Neural progenitor cell (in vitro differentiated cells): ENCODE results near the gene TFDP1. TPM values are rescaled to one million over a fixed set of nuclear protein-coding genes. Genes with fewer than 3 reads are reported as not detected.

Experiments used
- DNase-seq: peaks from one replicate; pipeline ENCODE4 v3.0.0-alpha.2; 2016; ENCODE audit warnings: low spot score
- H2AFZ ChIP-seq: fragments of 200-600 bp; sonication (generic); replicated peaks from 2 replicates; pipeline ENCODE4 v1.6.1; 2016; ENCODE audit warnings: antibody characterized with exemption
- H3F3A ChIP-seq: fragments of 200-600 bp; sonication (generic); 2 replicates; pipeline ENCODE4 v1.6.1; 2016; ENCODE audit warnings: antibody characterized with exemption, low read depth
- H3K27ac ChIP-seq: fragments of 200-600 bp; sonication (generic); 2 replicates; pipeline ENCODE4 v1.5.1; 2016; ENCODE audit warnings: mild to moderate bottlenecking
- H3K27me3 ChIP-seq: fragments of 200-600 bp; sonication (generic); 2 replicates; pipeline ENCODE4 v1.6.1; 2016; ENCODE audit warnings: mild to moderate bottlenecking, moderate library complexity
- H3K36me3 ChIP-seq: fragments of 200-600 bp; sonication (generic); 2 replicates; pipeline ENCODE4 v1.5.1; 2016
- H3K4me1 ChIP-seq: fragments of 200-600 bp; sonication (generic); 2 replicates; pipeline ENCODE4 v1.6.1; 2016; ENCODE audit warnings: mixed run types
- H3K4me2 ChIP-seq: fragments of 200-600 bp; sonication (generic); 2 replicates; pipeline ENCODE4 v1.6.1; 2016
- H3K4me3 ChIP-seq: fragments of 200-600 bp; sonication (generic); 2 replicates; pipeline ENCODE4 v1.5.1; 2016
- H3K79me2 ChIP-seq: fragments of 200-600 bp; sonication (generic); 2 replicates; pipeline ENCODE4 v1.6.1; 2016; ENCODE audit warnings: low read depth
- H3K9ac ChIP-seq: fragments of 200-600 bp; sonication (generic); 2 replicates; pipeline ENCODE4 v1.6.1; 2016
- H3K9me3 ChIP-seq: fragments of 200-600 bp; sonication (generic); 2 replicates; pipeline ENCODE4 v1.5.1; 2016; ENCODE audit warnings: low read depth
- H4K20me1 ChIP-seq: fragments of 200-600 bp; sonication (generic); 2 replicates; pipeline ENCODE4 v1.6.1; 2016; ENCODE audit warnings: low read depth
- H3K27ac Mint-ChIP-seq: 3 replicates; pipeline ENCODE4 v1.8.0; 2021; ENCODE audit warnings: mixed read lengths
- H3K27me3 Mint-ChIP-seq: 2 replicates; pipeline ENCODE4 v1.8.0; 2022; ENCODE audit warnings: low read depth, mild to moderate bottlenecking, inconsistent platforms, moderate library complexity, mixed read lengths; ENCODE audit not compliant: insufficient read depth
- H3K36me3 Mint-ChIP-seq: 3 replicates; pipeline ENCODE4 v1.8.0; 2021; ENCODE audit warnings: mixed read lengths
- H3K4me1 Mint-ChIP-seq: 3 replicates; pipeline ENCODE4 v1.8.0; 2021; ENCODE audit warnings: mixed read lengths
- H3K4me3 Mint-ChIP-seq: 3 replicates; pipeline ENCODE4 v1.8.0; 2021; ENCODE audit warnings: mild to moderate bottlenecking, moderate library complexity, mixed read lengths
- H3K9me3 Mint-ChIP-seq: 3 replicates; pipeline ENCODE4 v1.8.0; 2020; ENCODE audit warnings: mixed read lengths
- CTCF ChIP-seq: fragments of 200-600 bp; sonication (generic); IDR thresholded peaks from 2 replicates; pipeline ENCODE4 v1.5.1; 2017; ENCODE audit warnings: antibody characterized with exemption, mild to moderate bottlenecking
- EZH2 ChIP-seq: fragments of 200-600 bp; sonication (generic); IDR thresholded peaks from 2 replicates; pipeline ENCODE4 v1.6.1; 2017; ENCODE audit warnings: antibody characterized with exemption, mild to moderate bottlenecking, moderate library complexity
- EZH2phosphoT487 ChIP-seq: fragments of 200-600 bp; sonication (generic); IDR thresholded peaks from 2 replicates; pipeline ENCODE4 v1.6.1; 2017; ENCODE audit warnings: antibody characterized with exemption
- total RNA-seq: library from RNA; depleted of rRNA; stranded (reverse); fragments of >200 nt; gene quantifications from 2 replicates; pipeline ENCODE4 v1.2.3, GENCODE V29; 2015; ENCODE audit warnings: low replicate concordance

The TFDP1 gene
- total RNA-seq, 1 donor from 2014 or later: 88.6 TPM

- peaks cover 7% of the 10 kb centered on the region for H3K4me1 Mint-ChIP-seq
- no peak for DNase-seq
- no peak overlapping the region for H3K27ac Mint-ChIP-seq
- Histone ChIP-seq H3K9ac (no peak overlapping the region), H3K4me2 (no peak overlapping the region), H3K4me3 (no peak overlapping the region), H3K79me2 (no peaks in the 10 kb centered on the region), H3K4me1 (no peaks in the 10 kb centered on the region), H3K27ac (no peak overlapping the region), H4K20me1 (no peaks in the 10 kb centered on the region), H3K27me3 (no peaks in the 10 kb centered on the region), H3F3A (no peaks in the 10 kb centered on the region), H2AFZ (no peak overlapping the region), H3K9me3 (no peaks in the 10 kb centered on the region), H3K36me3 (no peaks in the 10 kb centered on the region)
- TF ChIP-seq EZH2phosphoT487: no peak
- no peak for TF ChIP-seq CTCF
- no peak for TF ChIP-seq EZH2
- no peaks in the 10 kb centered on the region for H3K36me3 Mint-ChIP-seq
- no peak overlapping the region for H3K4me3 Mint-ChIP-seq
- H3K9me3 Mint-ChIP-seq: no peaks in the 10 kb centered on the region
- H3K27me3 Mint-ChIP-seq: peaks cover 6% of the 10 kb centered on the region
Observed at GRCh38 chr13:113565526-113566226, 18.9 kb upstream of the TFDP1 start.

GRCh38 chr13:113566227-113566561 is 18.4 kb upstream of the TFDP1 start:
- no peak overlapping the region for H3K9ac ChIP-seq
- no peak overlapping the region for H3K4me2 ChIP-seq
- H3K4me3 Mint-ChIP-seq: no peak overlapping the region
- peaks cover 3% of the 10 kb centered on the region for H3K9me3 Mint-ChIP-seq
- H3F3A ChIP-seq: no peaks in the 10 kb centered on the region
- no peak overlapping the region for H3K27ac Mint-ChIP-seq
- H3K27me3 Mint-ChIP-seq: peaks cover 6% of the 10 kb centered on the region
- no peaks in the 10 kb centered on the region for H3K36me3 Mint-ChIP-seq
- no peaks in the 10 kb centered on the region for H3K4me1 ChIP-seq
- no peaks in the 10 kb centered on the region for H3K79me2 ChIP-seq
- H3K4me3 ChIP-seq: no peak overlapping the region
- H3K9me3 ChIP-seq: no peaks in the 10 kb centered on the region
- no peaks in the 10 kb centered on the region for H3K27me3 ChIP-seq
- no peak for DNase-seq
- H3K4me1 Mint-ChIP-seq: peaks cover 7% of the 10 kb centered on the region
- H4K20me1 ChIP-seq: no peaks in the 10 kb centered on the region
- no peak overlapping the region for H2AFZ ChIP-seq
- no peak overlapping the region for H3K27ac ChIP-seq
- no peak for TF ChIP-seq EZH2phosphoT487
- no peak for TF ChIP-seq CTCF
- TF ChIP-seq EZH2: no peak
- H3K36me3 ChIP-seq: no peaks in the 10 kb centered on the region

GRCh38 chr13:113567681-113568080 is 16.9 kb upstream of the TFDP1 start:
- peaks cover 4% of the 10 kb centered on the region for H3K36me3 Mint-ChIP-seq
- DNase-seq: no peak
- TF ChIP-seq EZH2: no peak
- TF ChIP-seq EZH2phosphoT487: no peak
- no peak for TF ChIP-seq CTCF

More at GRCh38 chr13:113567681-113568080, 16.9 kb upstream of the TFDP1 start:
- Histone ChIP-seq H4K20me1 (no peaks in the 10 kb centered on the region), H3K4me3 (no peak overlapping the region), H3K9me3 (no peaks in the 10 kb centered on the region), H3K79me2 (no peaks in the 10 kb centered on the region), H3K4me1 (no peaks in the 10 kb centered on the region), H3K27me3 (no peaks in the 10 kb centered on the region), H3K27ac (no peak overlapping the region), H3K9ac (no peak overlapping the region), H3K36me3 (no peaks in the 10 kb centered on the region), H3F3A (no peaks in the 10 kb centered on the region), H2AFZ (no peak overlapping the region), H3K4me2 (no peak overlapping the region)
- Mint-ChIP-seq H3K27me3 (peaks cover 5% of the 10 kb centered on the region), H3K4me1 (no peaks in the 10 kb centered on the region), H3K9me3 (peaks cover 11% of the 10 kb centered on the region), H3K4me3 (no peak overlapping the region), H3K27ac (no peak overlapping the region)
